NOMO-1 treated with dmso at 0.1 percent for 144 hours (cell line): ENCODE measurements around the gene TMEM132C.
"Not testable (repeated sequence)": the region's sequence is repeated elsewhere in the genome, so short reads cannot be mapped to it uniquely, and the experiment has no call there.

ENCODE experiments used
- DNase-seq: peaks from one replicate; lab custom pipeline; 2025; ENCODE audit not compliant: unreplicated experiment; lab: John Stamatoyannopoulos, UW

TMEM132C gene

GRCh38 chr12:128604219-128604618, 337.2 kb downstream of the TMEM132C start:
- not testable (repeated sequence) for DNase-seq

GRCh38 chr12:128606051-128606450, 339.1 kb downstream of the TMEM132C start:
- DNase-seq: no peak

GRCh38 chr12:128606538-128606937, 339.6 kb downstream of the TMEM132C start:
- no peak for DNase-seq

- no peak for DNase-seq
These were observed 340.0 kb downstream of the TMEM132C start for GRCh38 chr12:128606970-128607369.

GRCh38 chr12:128607641-128608040, 340.7 kb downstream of the TMEM132C start:
- DNase-seq: no peak

GRCh38 chr12:128609861-128610260, 342.9 kb downstream of the TMEM132C start:
- DNase-seq: no peak

GRCh38 chr12:128611736-128612135, 344.8 kb downstream of the TMEM132C start:
- DNase-seq: no peak

- DNase-seq: no peak
These were observed 345.3 kb downstream of the TMEM132C start for GRCh38 chr12:128612150-128612850.

- no peak for DNase-seq
These were observed 347.0 kb downstream of the TMEM132C start for GRCh38 chr12:128613837-128614590.

- DNase-seq: no peak
These were observed 350.4 kb downstream of the TMEM132C start for GRCh38 chr12:128617304-128617833.

- DNase-seq: no peak
These were observed 352.3 kb downstream of the TMEM132C start for GRCh38 chr12:128619263-128619662.

GRCh38 chr12:128621304-128621703, 354.3 kb downstream of the TMEM132C start:
- no peak for DNase-seq

- DNase-seq: no peak
These were observed 356.8 kb downstream of the TMEM132C start for GRCh38 chr12:128623748-128624147.

GRCh38 chr12:128626808-128627320, 359.9 kb downstream of the TMEM132C start:
- no peak for DNase-seq

GRCh38 chr12:128627659-128628058, 360.7 kb downstream of the TMEM132C start:
- DNase-seq: no peak

- DNase-seq: no peak
These were observed 363.0 kb downstream of the TMEM132C start for GRCh38 chr12:128629979-128630378.

GRCh38 chr12:128637642-128638606, 371.0 kb downstream of the TMEM132C start:
- no peak for DNase-seq

GRCh38 chr12:128639089-128639488, 372.1 kb downstream of the TMEM132C start:
- DNase-seq: no peak

- DNase-seq: no peak
These were observed 376.2 kb downstream of the TMEM132C start for GRCh38 chr12:128643155-128643554.

GRCh38 chr12:128644664-128645296, 377.8 kb downstream of the TMEM132C start:
- DNase-seq: no peak
